SU-DHL-6 (cell line): ENCODE data around the gene SLC45A3.
A peak's percentile ranks its signal among the peaks of the same experiment; 100 is the strongest.

ENCODE experiments used
- H2AFZ ChIP-seq: fragments of 200-600 bp; sonication (generic); 2 replicates; pipeline ENCODE4 v1.6.1; 2014; ENCODE audit warnings: low read depth, mild to moderate bottlenecking, moderate library complexity, mixed read lengths, antibody characterized with exemption, low read length; ENCODE audit not compliant: severe bottlenecking
- H3F3A ChIP-seq: fragments of 200-600 bp; shearing (Covaris generic); 2 replicates; pipeline ENCODE4 v1.6.0; 2016; ENCODE audit warnings: antibody characterized with exemption, mild to moderate bottlenecking; ENCODE audit not compliant: insufficient read depth
- H3K27ac ChIP-seq: fragments of 200-600 bp; sonication (generic); 2 replicates; pipeline ENCODE4 v1.5.1; 2016; ENCODE audit warnings: low read depth, mild to moderate bottlenecking, low read length, moderate library complexity, mixed read lengths
- H3K27me3 ChIP-seq: fragments of 200-600 bp; sonication (generic), shearing (Covaris generic); 2 replicates; pipeline ENCODE4 v1.6.0; 2014; ENCODE audit warnings: mild to moderate bottlenecking, low read length
- H3K36me3 ChIP-seq: fragments of 200-600 bp; sonication (generic); 2 replicates; pipeline ENCODE4 v1.6.1; 2014; ENCODE audit warnings: mild to moderate bottlenecking, low read length, mixed read lengths
- H3K4me2 ChIP-seq: fragments of 300-600, 200-600 bp; shearing (Covaris generic), sonication (generic); 2 replicates; pipeline ENCODE4 v1.6.0; 2014; ENCODE audit warnings: low read length, low read depth, mild to moderate bottlenecking; ENCODE audit not compliant: poor library complexity, severe bottlenecking
- H3K4me3 ChIP-seq: fragments of 200-600 bp; sonication (generic); 2 replicates; pipeline ENCODE4 v1.5.1; 2014; ENCODE audit warnings: antibody characterized with exemption, low read length, mild to moderate bottlenecking, mixed read lengths; ENCODE audit not compliant: insufficient read depth, poor library complexity, severe bottlenecking
- H3K79me2 ChIP-seq: fragments of 200-600 bp; sonication (generic); 2 replicates; pipeline ENCODE4 v1.6.1; 2014; ENCODE audit warnings: mild to moderate bottlenecking, low read length, moderate library complexity; ENCODE audit not compliant: insufficient read depth
- H3K9ac ChIP-seq: fragments of 200-600 bp; sonication (generic); 2 replicates; pipeline ENCODE4 v1.7.0; 2014; ENCODE audit warnings: mild to moderate bottlenecking, low read length
- H3K9me2 ChIP-seq: fragments of 200-600 bp; sonication (generic); replicated peaks from 2 replicates; pipeline ENCODE4 v1.6.1; 2014; ENCODE audit warnings: low read length; ENCODE audit not compliant: insufficient read depth
- H3K9me3 ChIP-seq: fragments of 200-600 bp; sonication (generic); 2 replicates; pipeline ENCODE4 v1.6.1; 2014; ENCODE audit warnings: low read length, mixed read lengths; ENCODE audit not compliant: insufficient read depth
- H4K20me1 ChIP-seq: fragments of 200-600 bp; sonication (generic); 2 replicates; pipeline ENCODE4 v1.6.1; 2014; ENCODE audit warnings: low read depth, mild to moderate bottlenecking, antibody characterized with exemption, low read length, moderate library complexity, mixed read lengths
- CTCF ChIP-seq: fragments of 200-600 bp; sonication (generic); IDR thresholded peaks from one replicate; pipeline ENCODE4 v1.5.1; 2017; ENCODE audit warnings: antibody characterized with exemption, mild to moderate bottlenecking, low read length, moderate library complexity; ENCODE audit not compliant: insufficient read depth, poor library complexity, severe bottlenecking
- EZH2phosphoT487 ChIP-seq: fragments of 200-600 bp; sonication (generic), shearing (Covaris generic); conservative IDR thresholded peaks from 2 replicates; pipeline ENCODE4 v1.6.1; 2018; ENCODE audit warnings: mild to moderate bottlenecking, antibody characterized with exemption, low read length, moderate library complexity, mixed read lengths

Gene SLC45A3

GRCh38 chr1:205711105-205712048, 31.1 kb upstream of the SLC45A3 start:
- Histone ChIP-seq H3K9ac (no peak overlapping the region), H3K36me3 (peaks cover 29% of the 10 kb centered on the region), H3K9me2 (no peaks in the 10 kb centered on the region), H3K9me3 (no peaks in the 10 kb centered on the region), H3K27ac (peak overlapping the region; percentile 45), H3F3A (peaks cover 48% of the 10 kb centered on the region), H4K20me1 (no peaks in the 10 kb centered on the region), H3K79me2 (no peaks in the 10 kb centered on the region), H3K4me2 (peak overlapping the region; percentile 3), H3K4me3 (no peak overlapping the region), H2AFZ (no peak overlapping the region), H3K27me3 (no peaks in the 10 kb centered on the region)
- TF ChIP-seq EZH2phosphoT487, result no peak
- peak; percentile 91 for TF ChIP-seq CTCF

- H3K9me2 ChIP-seq, result no peaks in the 10 kb centered on the region
- H3K4me2 ChIP-seq, result peak overlapping the region; percentile 3
- H3K27ac ChIP-seq, result no peak overlapping the region; the same call in 1 of the 2 replicates
- H3K4me3 ChIP-seq, result no peak overlapping the region
- peaks cover 41% of the 10 kb centered on the region for H3F3A ChIP-seq
- H3K36me3 ChIP-seq, result peaks cover 25% of the 10 kb centered on the region
- H3K9ac ChIP-seq, result no peak overlapping the region
- H3K27me3 ChIP-seq, result no peaks in the 10 kb centered on the region
- H3K79me2 ChIP-seq, result no peaks in the 10 kb centered on the region
- H3K9me3 ChIP-seq, result no peaks in the 10 kb centered on the region
- TF ChIP-seq CTCF, result no peak
- no peak for TF ChIP-seq EZH2phosphoT487
- H4K20me1 ChIP-seq, result no peaks in the 10 kb centered on the region
- no peak overlapping the region for H2AFZ ChIP-seq
Measured at GRCh38 chr1:205710201-205711062, 30.1 kb upstream of the SLC45A3 start.

- no peaks in the 10 kb centered on the region for H3K9me3 ChIP-seq
- no peak overlapping the region for H3K4me3 ChIP-seq
- no peaks in the 10 kb centered on the region for H3K79me2 ChIP-seq
- peaks cover 25% of the 10 kb centered on the region for H3K36me3 ChIP-seq
- H3K27me3 ChIP-seq, result no peaks in the 10 kb centered on the region
- H3K27ac ChIP-seq, result no peak overlapping the region
- peaks cover 33% of the 10 kb centered on the region for H3F3A ChIP-seq
- H2AFZ ChIP-seq, result no peak overlapping the region
- TF ChIP-seq CTCF (no peak), EZH2phosphoT487 (no peak)
- no peaks in the 10 kb centered on the region for H4K20me1 ChIP-seq
- H3K4me2 ChIP-seq, result no peak overlapping the region
- H3K9me2 ChIP-seq, result no peaks in the 10 kb centered on the region
- no peak overlapping the region for H3K9ac ChIP-seq
Measured at GRCh38 chr1:205709640-205710039, 29.3 kb upstream of the SLC45A3 start.
